Mesendoderm (in vitro differentiated cells): ENCODE measurements around the gene ENDOU.

Experiments used
- DNase-seq: peaks from one replicate; pipeline ENCODE4 v3.0.0; 2013
- H2AK5ac ChIP-seq: 2 replicates; pipeline ENCODE4 v1.6.1; 2013; ENCODE audit warnings: low read length, inconsistent platforms
- H2BK120ac ChIP-seq: 2 replicates; pipeline ENCODE4 v1.6.1; 2013; ENCODE audit warnings: low read depth, mild to moderate bottlenecking, low read length, moderate library complexity, mixed read lengths
- H2BK15ac ChIP-seq: replicated peaks from 2 replicates; pipeline ENCODE4 v1.6.1; 2013; ENCODE audit warnings: low read depth, mild to moderate bottlenecking, moderate library complexity
- H2BK5ac ChIP-seq: 2 replicates; pipeline ENCODE4 v1.6.1; 2013; ENCODE audit warnings: low read length, inconsistent platforms
- H3K18ac ChIP-seq: 2 replicates; pipeline ENCODE4 v1.6.1; 2013; ENCODE audit warnings: mild to moderate bottlenecking, low read length, mixed read lengths
- H3K23ac ChIP-seq: one replicate; pipeline ENCODE4 v1.6.1; 2013; ENCODE audit warnings: low read length
- H3K27ac ChIP-seq: 2 replicates; pipeline ENCODE4 v1.5.1; 2013; ENCODE audit warnings: low read depth, mild to moderate bottlenecking, inconsistent platforms, low read length, moderate library complexity
- H3K27me3 ChIP-seq: 2 replicates; pipeline ENCODE4 v1.6.1; 2013; ENCODE audit warnings: low read length, control low read depth, mild to moderate bottlenecking, inconsistent platforms; ENCODE audit not compliant: insufficient read depth, poor library complexity
- H3K36me3 ChIP-seq: 2 replicates; pipeline ENCODE4 v1.6.1; 2013; ENCODE audit warnings: low read length, inconsistent platforms; ENCODE audit not compliant: control insufficient read depth, insufficient read depth
- H3K4ac ChIP-seq: one replicate; pipeline ENCODE4 v1.6.1; 2013; ENCODE audit warnings: low read depth, mild to moderate bottlenecking, low read length, moderate library complexity
- H3K4me1 ChIP-seq: 2 replicates; pipeline ENCODE4 v1.6.1; 2013; ENCODE audit warnings: low read depth, low read length, inconsistent platforms; ENCODE audit not compliant: control insufficient read depth
- H3K4me2 ChIP-seq: 2 replicates; pipeline ENCODE4 v1.6.1; 2013; ENCODE audit warnings: low read length
- H3K4me3 ChIP-seq: 2 replicates; pipeline ENCODE4 v1.5.1; 2013; ENCODE audit warnings: mild to moderate bottlenecking, low read length
- H3K56ac ChIP-seq: one replicate; pipeline ENCODE4 v1.6.1; 2013; ENCODE audit warnings: low read length
- H3K79me1 ChIP-seq: 2 replicates; pipeline ENCODE4 v1.6.1; 2013; ENCODE audit warnings: low read length, inconsistent platforms
- H3K79me2 ChIP-seq: 2 replicates; pipeline ENCODE4 v1.6.1; 2013; ENCODE audit warnings: mild to moderate bottlenecking, low read length; ENCODE audit not compliant: control insufficient read depth, insufficient read depth
- H3K9ac ChIP-seq: 2 replicates; pipeline ENCODE4 v1.6.1; 2013; ENCODE audit warnings: low read length, inconsistent platforms
- H4K5ac ChIP-seq: one replicate; pipeline ENCODE4 v1.6.1; 2013; ENCODE audit warnings: low read length
- H4K8ac ChIP-seq: one replicate; pipeline ENCODE4 v1.6.1; 2013; ENCODE audit warnings: low read depth, mild to moderate bottlenecking, control low read depth, low read length, moderate library complexity
- WGBS: extraction: QIAGEN DNeasy Blood & Tissue Kit; methylation state at CpG from one replicate; pipeline ENCODE4 v1.1.7; 2013; ENCODE audit warnings: low lambda C conversion rate, missing lambda C conversion rate; ENCODE audit not compliant: insufficient coverage; ENCODE audit errors: extremely low coverage; 5-methylcytosine and 5-hydroxymethylcytosine counted together

The ENDOU gene

GRCh38 chr12:47714826-47715386 is 10.4 kb downstream of the ENDOU start:
- Histone ChIP-seq H3K4ac (no peak overlapping the region), H3K56ac (no peak overlapping the region), H3K23ac (no peak overlapping the region), H2BK15ac (no peak overlapping the region), H3K18ac (no peak overlapping the region), H3K27me3 (no peaks in the 10 kb centered on the region), H2BK5ac (no peak overlapping the region), H3K4me3 (no peak overlapping the region), H3K4me1 (no peaks in the 10 kb centered on the region), H3K9ac (no peak overlapping the region), H3K27ac (no peak overlapping the region), H3K79me1 (no peaks in the 10 kb centered on the region), H3K4me2 (no peak overlapping the region), H4K8ac (no peak overlapping the region), H4K5ac (no peak overlapping the region), H3K79me2 (no peaks in the 10 kb centered on the region), H3K36me3 (no peaks in the 10 kb centered on the region), H2BK120ac (no peak overlapping the region), H2AK5ac (no peak overlapping the region)
- no CpG with 5 or more reads among the region's 5 CpGs for WGBS
- DNase-seq = no peak

GRCh38 chr12:47712171-47712570 is 13.1 kb downstream of the ENDOU start:
- no peak overlapping the region for H3K56ac ChIP-seq
- no peak overlapping the region for H3K4ac ChIP-seq
- H2BK5ac ChIP-seq = no peak overlapping the region
- no peak overlapping the region for H2BK15ac ChIP-seq
- no peaks in the 10 kb centered on the region for H3K36me3 ChIP-seq
- no peak overlapping the region for H3K4me2 ChIP-seq
- H2AK5ac ChIP-seq = no peak overlapping the region
- H3K4me1 ChIP-seq = no peaks in the 10 kb centered on the region
- no peak overlapping the region for H3K18ac ChIP-seq
- H3K4me3 ChIP-seq = no peak overlapping the region
- DNase-seq = no peak
- no CpG with 5 or more reads among the region's 6 CpGs for WGBS
- H2BK120ac ChIP-seq = no peak overlapping the region
- H3K79me1 ChIP-seq = no peaks in the 10 kb centered on the region
- H4K5ac ChIP-seq = no peak overlapping the region
- no peak overlapping the region for H3K27ac ChIP-seq
- no peaks in the 10 kb centered on the region for H3K27me3 ChIP-seq
- H3K9ac ChIP-seq = no peak overlapping the region
- no peak overlapping the region for H3K23ac ChIP-seq
- no peak overlapping the region for H4K8ac ChIP-seq
- no peaks in the 10 kb centered on the region for H3K79me2 ChIP-seq

- Histone ChIP-seq H3K9ac (no peak overlapping the region), H2AK5ac (no peak overlapping the region), H3K18ac (no peak overlapping the region), H4K5ac (no peak overlapping the region), H3K4me3 (no peak overlapping the region), H3K27me3 (no peaks in the 10 kb centered on the region), H4K8ac (no peak overlapping the region), H3K79me2 (no peaks in the 10 kb centered on the region), H2BK5ac (no peak overlapping the region), H2BK120ac (no peak overlapping the region), H3K27ac (no peak overlapping the region), H3K36me3 (no peaks in the 10 kb centered on the region), H3K79me1 (no peaks in the 10 kb centered on the region), H3K4me2 (no peak overlapping the region), H2BK15ac (no peak overlapping the region), H3K4me1 (no peaks in the 10 kb centered on the region), H3K23ac (no peak overlapping the region), H3K4ac (no peak overlapping the region), H3K56ac (peak overlapping the region; percentile 11)
- no CpG with 5 or more reads among the region's 5 CpGs for WGBS
- DNase-seq = no peak
Observed at GRCh38 chr12:47711448-47711847, 13.8 kb downstream of the ENDOU start.

- Histone ChIP-seq H3K4ac (no peak overlapping the region), H4K8ac (no peak overlapping the region), H3K4me3 (no peak overlapping the region), H2BK15ac (no peak overlapping the region), H4K5ac (no peak overlapping the region), H3K79me2 (peaks cover 2% of the 10 kb centered on the region), H3K27me3 (no peaks in the 10 kb centered on the region), H3K79me1 (no peaks in the 10 kb centered on the region), H3K27ac (no peak overlapping the region), H2BK120ac (no peak overlapping the region), H2BK5ac (no peak overlapping the region), H3K4me2 (no peak overlapping the region), H3K36me3 (no peaks in the 10 kb centered on the region), H2AK5ac (no peak overlapping the region), H3K23ac (no peak overlapping the region), H3K18ac (no peak overlapping the region), H3K4me1 (no peaks in the 10 kb centered on the region), H3K56ac (no peak overlapping the region), H3K9ac (no peak overlapping the region)
- no peak for DNase-seq
Observed at GRCh38 chr12:47710278-47710677, 15.0 kb downstream of the ENDOU start.

GRCh38 chr12:47709671-47710070 is 15.6 kb downstream of the ENDOU start:
- Histone ChIP-seq H3K79me1 (peaks cover 3% of the 10 kb centered on the region), H3K27me3 (no peaks in the 10 kb centered on the region), H2AK5ac (no peak overlapping the region), H4K5ac (no peak overlapping the region), H3K23ac (no peak overlapping the region), H3K4ac (no peak overlapping the region), H3K4me2 (no peak overlapping the region), H3K18ac (no peak overlapping the region), H3K36me3 (no peaks in the 10 kb centered on the region), H2BK5ac (no peak overlapping the region), H3K9ac (no peak overlapping the region), H3K27ac (no peak overlapping the region), H2BK15ac (no peak overlapping the region), H3K4me1 (no peaks in the 10 kb centered on the region), H3K56ac (no peak overlapping the region), H3K4me3 (no peak overlapping the region), H4K8ac (no peak overlapping the region), H2BK120ac (no peak overlapping the region), H3K79me2 (peaks cover 8% of the 10 kb centered on the region)
- DNase-seq = no peak
- no CpG with 5 or more reads among the region's 2 CpGs for WGBS

- no peak overlapping the region for H4K8ac ChIP-seq
- H3K4me3 ChIP-seq = no peak overlapping the region
- H2AK5ac ChIP-seq = no peak overlapping the region
- H3K79me1 ChIP-seq = peaks cover 4% of the 10 kb centered on the region
- no peak overlapping the region for H2BK15ac ChIP-seq
- no peak overlapping the region for H3K23ac ChIP-seq
- H3K79me2 ChIP-seq = peaks cover 10% of the 10 kb centered on the region
- H3K36me3 ChIP-seq = no peaks in the 10 kb centered on the region
- H2BK120ac ChIP-seq = no peak overlapping the region
- no peak overlapping the region for H3K4me2 ChIP-seq
- WGBS = no CpG with 5 or more reads among the region's 4 CpGs
- no peak for DNase-seq
- peak overlapping the region; percentile 47 for H3K56ac ChIP-seq
- H3K27ac ChIP-seq = no peak overlapping the region
- H3K9ac ChIP-seq = no peak overlapping the region
- no peak overlapping the region for H3K18ac ChIP-seq
- H3K27me3 ChIP-seq = no peaks in the 10 kb centered on the region
- H3K4ac ChIP-seq = no peak overlapping the region
- H2BK5ac ChIP-seq = no peak overlapping the region
- H3K4me1 ChIP-seq = no peaks in the 10 kb centered on the region
- no peak overlapping the region for H4K5ac ChIP-seq
Observed at GRCh38 chr12:47709237-47709636, 16.1 kb downstream of the ENDOU start.
